ENCODE data around the gene ZDHHC11B. TPM values are rescaled to one million over a fixed set of nuclear protein-coding genes. Genes with fewer than 3 reads are reported as not detected.
"Not testable (repeated sequence)": the region's sequence is repeated elsewhere in the genome, so short reads cannot be mapped to it uniquely, and the experiment has no call there.

Gene ZDHHC11B
- polyA plus RNA-seq, 1 donor: 15.7 TPM

DNA sequence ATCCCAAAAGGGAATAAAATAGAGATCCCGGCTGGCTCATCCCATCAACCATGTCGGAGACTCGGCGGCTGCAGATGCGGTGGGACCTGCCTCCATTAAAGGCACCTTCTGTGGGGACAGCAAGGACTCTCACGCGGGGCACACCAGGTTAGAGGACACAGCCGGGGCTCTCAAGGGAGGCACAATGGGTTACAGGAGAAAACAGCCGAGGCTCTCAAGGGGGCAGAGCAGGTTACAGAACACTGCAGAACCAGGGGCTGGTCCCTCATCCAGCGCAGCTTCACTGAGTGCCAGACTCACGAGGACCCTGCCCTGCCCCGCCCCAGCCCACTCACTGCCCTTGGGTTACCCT, 98.4 kb downstream of the ZDHHC11B start:
- not testable (repeated sequence) for DNase-seq (ENCODE audit: low read depth)

DNA sequence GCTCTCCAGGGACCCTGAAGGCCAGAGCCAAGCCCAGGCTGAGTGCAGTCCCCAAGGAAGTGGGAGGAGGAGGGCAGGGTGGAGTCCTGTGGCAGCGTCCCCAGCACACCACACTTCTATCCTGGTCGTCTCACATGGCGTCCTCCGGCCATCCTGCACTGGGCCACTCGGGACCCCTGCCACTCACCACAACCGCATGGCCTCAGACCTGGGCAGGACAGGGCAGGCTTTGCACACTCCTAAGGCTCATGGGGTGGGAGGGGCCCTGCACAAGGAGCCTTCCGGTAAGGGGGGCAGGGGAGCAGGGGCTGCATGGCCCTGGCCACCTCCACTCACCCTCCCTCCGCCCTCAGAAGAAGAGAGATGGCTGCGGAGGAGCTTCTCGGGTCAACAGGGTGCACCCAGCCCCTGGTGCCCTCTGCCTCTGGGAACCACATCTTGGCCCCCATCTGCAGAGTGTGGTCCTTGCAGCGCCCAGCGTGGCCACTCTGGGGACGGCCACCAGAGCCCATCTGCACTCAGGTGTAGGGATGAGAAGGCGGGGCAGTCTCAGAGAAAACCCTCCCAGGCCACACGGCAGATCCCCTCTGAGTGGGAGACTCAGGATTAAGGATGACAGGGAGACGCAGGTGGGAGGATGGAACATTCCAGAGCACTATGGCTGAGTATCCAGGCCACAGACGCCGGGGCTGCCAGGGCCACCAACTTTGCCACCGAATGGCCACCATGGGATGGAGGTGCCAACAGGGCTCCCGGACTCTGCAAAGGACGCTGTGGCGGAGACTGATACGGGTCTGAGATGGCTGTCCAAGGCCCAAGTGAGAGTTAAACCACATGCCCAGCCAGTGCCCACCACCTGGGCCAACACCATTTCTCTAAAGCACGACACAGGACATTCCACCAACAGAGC, 99.0 kb downstream of the ZDHHC11B start:
- no peak for DNase-seq (ENCODE audit: low read depth)

DNA sequence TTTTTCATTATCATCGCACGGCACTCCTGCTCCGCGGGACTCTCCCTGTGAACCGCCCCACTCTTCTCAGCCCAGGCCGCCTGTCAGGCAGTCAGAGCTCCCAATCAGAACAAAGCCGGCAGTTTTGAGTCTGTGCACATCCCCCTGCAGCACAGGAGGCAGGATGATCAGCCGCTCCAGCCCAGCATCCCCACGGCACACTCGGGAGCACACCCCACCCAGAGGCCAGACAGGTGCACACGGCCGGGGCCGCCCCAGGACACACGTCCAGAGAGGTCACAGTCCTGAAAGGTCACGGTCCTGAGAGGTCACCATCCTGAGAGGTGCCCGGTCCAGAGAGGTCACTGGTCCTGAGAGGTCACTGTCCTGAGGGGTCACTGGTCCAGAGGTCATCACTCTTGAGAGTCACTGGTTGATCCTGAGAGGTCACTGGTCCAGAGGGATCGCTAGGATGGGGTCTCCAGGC, 99.7 kb downstream of the ZDHHC11B start:
- no peak for DNase-seq (ENCODE audit: low read depth)

DNA sequence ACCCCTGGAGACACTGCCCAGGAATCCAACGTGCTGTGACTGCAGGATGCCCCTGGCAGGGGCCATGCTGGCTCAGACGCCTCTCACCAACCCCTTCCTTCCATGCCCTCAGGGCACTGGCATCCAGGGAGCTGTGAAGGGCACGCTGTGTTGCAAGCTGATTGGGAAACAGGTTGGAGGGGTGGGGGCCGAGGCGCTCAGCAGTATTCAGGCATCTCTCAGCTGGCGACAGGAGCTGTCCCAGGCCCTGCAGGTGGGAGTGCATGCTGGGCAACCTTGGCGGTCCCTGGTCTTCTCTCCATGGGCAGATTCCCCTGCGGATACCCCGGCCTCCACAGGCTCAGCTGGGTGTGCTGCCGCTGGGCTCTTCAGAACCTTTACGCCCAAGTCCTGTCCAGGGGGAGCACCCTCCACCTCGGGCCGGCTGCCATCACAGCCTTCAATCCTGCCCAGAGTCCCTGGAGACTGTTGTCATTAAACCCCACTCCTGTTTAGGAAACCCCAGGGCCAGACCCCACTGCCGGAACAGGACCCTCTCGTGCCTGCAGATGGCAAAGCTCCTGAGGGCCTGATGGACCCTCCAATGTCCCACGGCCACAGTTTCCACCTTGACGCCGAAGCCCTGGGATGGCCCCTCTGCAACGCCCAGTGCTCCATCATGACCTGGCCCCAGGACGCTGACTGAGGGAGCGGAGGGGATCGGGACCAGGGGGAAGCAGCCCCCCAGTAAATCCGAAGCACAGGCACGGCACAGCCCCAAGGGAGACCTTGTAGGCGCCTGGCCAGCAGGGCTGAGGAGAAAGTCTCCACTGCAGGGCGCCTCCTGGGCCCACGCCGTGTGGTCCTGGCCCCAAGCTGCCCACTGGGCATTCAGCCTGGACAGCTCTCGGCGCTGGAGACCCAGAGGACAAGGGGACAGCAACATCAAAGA, 100.7 kb downstream of the ZDHHC11B start:
- no peak for DNase-seq (ENCODE audit: low read depth)

DNA sequence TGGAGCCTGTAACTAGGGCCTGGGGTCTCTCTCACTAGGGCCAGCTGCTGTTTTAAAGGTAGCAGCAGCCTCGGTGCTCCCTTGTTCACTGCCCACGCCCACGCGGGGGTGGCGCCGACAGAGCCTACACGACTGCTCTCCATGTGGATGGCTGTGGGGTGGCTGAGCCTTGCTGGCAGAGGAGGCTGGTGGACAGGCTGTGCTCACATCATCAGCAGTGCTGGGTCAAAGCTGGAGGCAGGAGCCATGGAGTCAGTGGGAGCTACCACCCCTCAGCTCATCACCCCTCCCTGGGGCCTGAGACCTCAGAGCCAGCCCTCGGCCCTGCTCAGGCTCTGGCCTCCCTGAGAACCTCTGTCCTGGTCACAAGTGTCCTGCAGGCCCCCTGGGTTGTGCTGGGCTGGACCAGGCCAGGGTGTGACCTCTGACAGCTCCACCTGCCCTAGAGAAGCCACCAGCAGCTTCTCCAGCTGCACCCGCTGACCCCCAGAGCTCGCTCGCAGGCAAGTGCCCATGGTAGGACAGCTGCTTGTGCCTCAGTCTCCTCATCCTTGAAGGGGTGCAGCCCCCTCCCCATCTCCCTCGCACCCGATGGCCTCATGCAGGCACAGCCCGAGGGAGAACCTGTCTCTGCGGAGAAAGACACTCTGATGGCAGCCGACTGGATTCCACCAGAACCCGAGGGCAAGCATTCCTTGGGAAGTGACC, 101.7 kb downstream of the ZDHHC11B start:
- not testable (repeated sequence) for DNase-seq (ENCODE audit: low read depth)

DNA sequence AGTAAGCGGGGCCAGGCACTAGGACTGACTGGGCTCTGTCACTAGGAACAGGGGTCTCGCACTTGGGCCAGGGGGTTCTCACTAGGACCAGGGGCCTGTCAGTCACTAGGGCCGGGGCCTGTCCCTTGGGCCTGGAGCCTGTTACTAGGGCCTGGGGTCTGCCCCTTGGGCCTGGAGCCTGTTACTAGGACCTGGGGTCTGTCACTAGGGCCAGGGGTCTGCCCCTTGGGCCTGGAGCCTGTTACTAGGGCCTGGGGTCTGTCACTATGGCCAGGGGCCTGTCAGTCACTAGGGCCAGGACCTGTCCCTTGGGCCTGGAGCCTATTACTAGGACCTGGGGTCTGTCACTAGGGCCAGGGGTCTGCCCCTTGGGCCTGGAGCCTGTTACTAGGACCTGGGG, 102.3 kb downstream of the ZDHHC11B start:
- not testable (repeated sequence) for DNase-seq (ENCODE audit: low read depth)

DNA sequence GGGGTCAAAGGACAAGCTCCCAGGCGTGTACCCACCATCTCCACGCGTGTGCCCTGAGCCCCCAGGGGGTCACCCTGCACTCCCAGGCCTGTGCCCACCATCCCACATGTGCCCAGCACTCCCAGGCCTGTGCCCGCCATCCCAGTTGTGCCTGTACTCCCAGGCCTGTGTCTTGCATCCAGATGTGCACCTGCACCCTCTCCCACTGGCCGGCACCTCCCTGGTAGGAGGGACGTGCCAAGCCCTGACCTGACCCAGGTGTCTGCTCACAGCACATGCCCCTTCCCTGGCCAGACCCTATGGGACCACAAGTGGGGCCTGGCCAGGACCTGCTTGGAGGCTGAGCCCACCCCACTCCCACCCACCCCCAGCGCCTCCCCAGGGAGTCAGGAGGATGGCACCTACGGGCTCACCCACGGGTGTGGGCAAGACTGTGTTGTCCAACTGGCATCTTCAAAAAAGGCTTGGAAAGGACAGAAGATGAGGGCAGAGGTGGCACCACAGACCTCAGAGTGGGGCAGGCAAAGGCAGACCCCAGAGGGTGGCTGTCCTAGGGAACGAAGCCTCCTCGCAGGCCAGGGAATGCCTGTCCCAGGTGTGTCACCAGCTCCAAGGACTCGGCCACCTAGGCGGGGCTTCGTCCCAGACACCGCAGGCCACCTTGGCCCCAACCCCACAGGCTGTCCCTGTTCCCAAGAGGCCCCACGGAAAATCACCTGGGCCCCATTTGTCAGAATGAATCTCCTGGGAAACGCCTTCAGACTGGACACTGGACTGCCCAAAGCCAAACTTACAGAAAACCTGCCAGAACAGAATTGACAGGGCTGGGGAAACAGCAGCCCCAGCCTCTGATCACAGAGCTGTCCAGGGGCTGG, 103.0 kb downstream of the ZDHHC11B start:
- DNase-seq (ENCODE audit: low read depth): not testable (repeated sequence)

DNA sequence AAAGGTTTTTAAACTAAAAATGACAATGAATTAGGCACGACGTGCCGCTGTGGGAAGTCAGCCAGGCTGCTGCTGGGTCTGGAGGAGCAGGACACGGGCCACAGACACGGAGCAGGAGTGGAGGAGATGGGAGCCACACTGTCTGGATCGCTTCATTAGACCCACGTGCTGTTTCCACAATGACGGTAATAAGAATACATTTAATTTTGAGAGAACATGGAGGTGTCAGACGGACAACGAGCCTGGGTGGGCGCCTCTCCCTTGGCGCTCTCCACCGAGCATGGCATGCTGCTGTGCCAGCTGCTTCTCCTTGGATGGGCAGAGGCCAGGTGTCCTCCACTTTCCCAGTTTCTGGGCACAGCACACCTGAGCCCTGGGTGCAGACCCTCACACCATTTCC, 103.7 kb downstream of the ZDHHC11B start:
- DNase-seq (ENCODE audit: low read depth): not testable (repeated sequence)

DNA sequence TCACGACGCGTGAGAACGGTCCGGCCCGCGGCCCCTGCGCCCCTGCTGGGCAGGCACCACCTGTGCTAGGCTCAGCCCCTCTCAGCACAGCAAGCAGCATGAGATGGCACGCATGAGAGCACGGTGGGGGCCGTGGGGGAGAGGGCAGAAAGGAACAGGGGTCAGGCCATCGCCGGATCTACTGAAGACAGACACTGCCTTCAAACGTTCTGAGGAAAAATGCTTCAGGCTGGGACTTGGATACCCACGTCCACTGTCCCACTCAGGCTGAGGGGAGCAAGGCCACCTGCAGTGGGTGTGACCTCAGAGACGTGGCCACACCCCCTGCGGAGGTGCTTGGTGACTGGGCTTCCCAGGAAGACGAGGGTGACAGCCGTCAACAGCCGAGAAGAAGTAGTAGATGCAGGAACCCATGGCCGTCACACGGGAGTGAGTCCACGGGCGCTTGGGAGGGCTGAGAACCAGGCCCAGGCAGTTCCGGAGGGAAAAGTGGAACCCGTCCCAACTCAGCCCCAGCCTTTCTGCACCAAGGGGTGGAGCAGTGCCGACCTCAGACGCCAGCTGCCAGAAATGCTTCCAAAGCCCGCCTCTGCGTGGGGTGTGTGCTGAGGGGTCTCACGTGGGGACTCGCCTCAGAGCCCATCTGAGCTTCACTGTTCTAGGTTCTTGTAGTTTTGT, 104.3 kb downstream of the ZDHHC11B start:
- DNase-seq (ENCODE audit: low read depth): not testable (repeated sequence)

DNA sequence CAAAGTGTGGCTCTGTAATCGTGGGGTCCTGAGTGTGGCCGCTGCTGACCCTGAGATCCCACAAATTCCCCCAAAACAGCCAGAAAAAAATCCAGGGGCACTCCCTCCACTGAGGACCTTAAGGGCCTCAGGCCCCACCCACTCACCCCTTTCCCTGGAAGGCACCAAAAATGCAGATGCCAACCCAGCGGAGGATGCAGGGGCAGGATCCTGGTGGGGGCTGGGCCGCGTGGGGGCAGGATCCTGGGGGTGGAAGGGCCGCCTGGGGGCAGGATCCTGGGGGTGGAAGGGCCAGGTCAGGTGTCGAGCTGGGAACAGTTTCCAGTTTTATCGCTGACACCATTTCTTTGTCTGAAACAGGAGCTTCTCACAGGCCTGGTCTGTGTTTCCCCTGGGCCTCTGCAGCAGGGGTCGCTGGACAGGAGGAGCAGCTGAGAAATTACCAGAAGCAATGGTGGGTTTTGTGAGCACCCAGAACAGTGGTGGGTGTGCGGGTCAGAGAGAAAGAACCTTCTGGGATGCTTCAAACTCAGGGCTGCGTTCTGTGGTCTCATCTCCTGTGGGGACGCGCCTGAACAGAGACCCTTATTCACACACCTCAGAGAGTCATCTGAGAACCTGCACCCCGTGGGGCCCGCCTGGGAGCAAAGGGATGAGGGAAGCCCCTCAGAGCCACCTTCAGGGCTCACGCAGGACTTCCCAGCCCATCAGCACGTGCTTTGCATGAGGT, 105.2 kb downstream of the ZDHHC11B start:
- not testable (repeated sequence) for DNase-seq (ENCODE audit: low read depth)

DNA sequence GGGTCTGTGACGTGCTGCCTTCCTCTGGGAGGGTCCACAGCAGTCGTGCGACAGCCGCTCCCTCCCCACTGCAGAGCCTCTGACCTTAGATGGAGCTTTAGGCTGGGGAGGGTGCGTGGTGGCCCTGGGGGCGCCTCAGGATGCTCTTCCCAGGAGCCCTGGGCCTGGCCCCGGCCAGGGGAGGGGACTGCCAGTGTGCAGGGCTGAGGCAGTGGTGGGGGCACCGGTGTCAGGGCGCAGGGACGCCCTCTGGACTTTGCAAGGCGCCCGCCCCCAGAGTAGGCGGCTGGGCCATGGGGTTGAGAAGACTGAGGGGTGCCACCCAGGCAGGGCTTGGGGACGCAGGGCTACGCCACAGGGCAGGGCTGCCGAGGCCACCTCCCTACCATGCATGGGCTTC, 106.0 kb downstream of the ZDHHC11B start:
- DNase-seq (ENCODE audit: low read depth): not testable (repeated sequence)

DNA sequence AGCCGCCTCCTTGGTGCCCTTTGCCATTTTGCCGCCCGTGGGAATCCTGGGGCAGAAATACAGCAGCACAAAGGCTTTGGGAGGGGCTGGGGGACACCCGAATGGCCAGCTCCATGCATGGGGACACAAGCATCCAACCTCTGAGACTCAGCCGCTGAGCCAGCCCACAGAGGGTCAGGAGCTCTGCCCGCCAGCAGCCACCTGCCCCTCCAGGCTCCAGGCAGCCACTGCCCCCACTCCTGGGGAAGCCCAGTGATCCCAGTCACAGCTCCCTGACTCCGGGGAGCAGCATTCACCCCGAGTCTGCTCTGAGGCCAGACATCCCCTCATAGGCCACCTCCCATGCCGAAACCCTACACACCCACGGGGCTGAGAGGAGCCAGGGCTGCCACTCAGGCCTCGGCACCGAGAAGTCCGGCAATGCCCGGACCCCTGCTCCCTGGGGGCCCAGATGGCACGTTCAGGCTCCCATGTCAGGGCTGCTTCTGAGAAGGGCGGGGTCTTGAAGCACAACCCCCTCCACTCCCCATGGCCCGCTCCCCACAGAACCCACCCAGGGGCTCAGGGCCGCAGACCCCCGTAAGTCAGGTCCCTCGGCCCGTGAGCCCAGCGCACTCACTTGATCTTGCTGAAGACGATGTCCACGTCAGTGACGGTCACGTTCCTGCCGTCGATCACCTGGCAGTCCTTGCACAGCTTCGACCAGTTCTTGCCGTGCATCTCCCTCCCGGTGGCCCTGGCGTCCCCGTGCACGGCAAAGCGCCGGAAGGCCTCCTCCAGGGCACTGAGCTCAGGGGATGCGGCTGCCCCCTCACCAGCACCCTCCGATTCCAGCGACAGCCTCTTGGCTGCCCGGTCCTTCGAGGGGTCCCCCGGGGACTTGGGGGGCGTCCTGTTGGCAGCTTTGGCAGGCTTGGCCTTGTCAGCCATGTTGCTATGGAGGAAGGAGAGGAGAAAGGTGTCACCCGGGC, 107.1 kb downstream of the ZDHHC11B start:
- no peak for DNase-seq (ENCODE audit: low read depth)

DNA sequence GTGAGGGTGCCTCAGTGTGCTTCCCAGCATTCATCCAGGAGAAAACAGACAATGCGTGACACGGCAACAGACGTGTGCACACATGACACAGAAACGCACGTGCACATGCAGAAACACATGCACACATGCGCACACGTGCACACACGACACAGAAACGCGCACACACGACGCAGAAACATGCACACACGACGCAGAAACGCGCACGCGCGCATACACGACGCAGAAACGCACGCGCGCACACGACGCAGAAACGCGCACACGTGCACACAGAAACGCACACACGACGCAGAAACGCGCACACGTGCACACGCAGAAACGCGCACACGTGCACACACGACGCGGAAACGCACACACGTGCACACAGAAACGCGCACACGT, 107.8 kb downstream of the ZDHHC11B start:
- no peak for DNase-seq (ENCODE audit: low read depth)

DNA sequence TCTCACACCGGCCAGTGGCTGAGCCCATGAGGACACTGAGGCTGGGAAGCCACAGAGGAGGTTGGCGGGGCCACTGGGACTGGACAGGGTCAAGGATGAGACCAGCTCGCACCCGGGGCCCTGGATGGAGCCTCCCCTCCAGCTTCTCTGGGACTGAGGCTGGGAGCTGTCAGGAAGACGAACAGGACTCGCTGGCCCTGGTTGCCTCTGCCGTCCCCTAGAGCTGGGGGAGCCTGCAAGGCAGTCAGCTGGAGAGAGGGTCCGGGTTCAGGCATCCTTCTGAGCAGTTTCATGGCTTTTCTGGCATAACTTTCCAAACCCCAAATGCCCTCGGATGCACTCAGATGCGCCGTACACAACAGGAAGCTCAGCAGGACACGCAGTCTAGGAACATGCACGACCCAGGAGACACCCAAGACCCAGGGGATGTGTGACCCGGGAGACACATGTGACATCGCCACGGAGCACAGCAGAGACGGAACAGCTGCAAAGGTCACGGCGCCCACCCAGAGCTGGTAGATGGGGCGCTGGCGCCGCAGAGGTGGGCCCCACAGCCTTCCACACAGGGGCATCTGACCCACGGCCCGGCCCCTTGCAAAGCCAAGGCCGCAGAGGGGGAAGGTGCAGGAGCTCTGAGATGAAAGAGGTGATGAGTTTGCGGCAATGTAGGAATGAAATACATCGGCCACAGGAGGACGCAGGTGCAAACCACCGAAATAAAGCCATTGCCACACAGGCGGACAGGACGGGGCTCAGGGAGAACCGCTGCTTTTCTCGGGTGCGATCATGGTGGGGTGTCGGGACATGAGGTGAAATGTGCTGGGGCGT, 108.4 kb downstream of the ZDHHC11B start:
- DNase-seq (ENCODE audit: low read depth): no peak

DNA sequence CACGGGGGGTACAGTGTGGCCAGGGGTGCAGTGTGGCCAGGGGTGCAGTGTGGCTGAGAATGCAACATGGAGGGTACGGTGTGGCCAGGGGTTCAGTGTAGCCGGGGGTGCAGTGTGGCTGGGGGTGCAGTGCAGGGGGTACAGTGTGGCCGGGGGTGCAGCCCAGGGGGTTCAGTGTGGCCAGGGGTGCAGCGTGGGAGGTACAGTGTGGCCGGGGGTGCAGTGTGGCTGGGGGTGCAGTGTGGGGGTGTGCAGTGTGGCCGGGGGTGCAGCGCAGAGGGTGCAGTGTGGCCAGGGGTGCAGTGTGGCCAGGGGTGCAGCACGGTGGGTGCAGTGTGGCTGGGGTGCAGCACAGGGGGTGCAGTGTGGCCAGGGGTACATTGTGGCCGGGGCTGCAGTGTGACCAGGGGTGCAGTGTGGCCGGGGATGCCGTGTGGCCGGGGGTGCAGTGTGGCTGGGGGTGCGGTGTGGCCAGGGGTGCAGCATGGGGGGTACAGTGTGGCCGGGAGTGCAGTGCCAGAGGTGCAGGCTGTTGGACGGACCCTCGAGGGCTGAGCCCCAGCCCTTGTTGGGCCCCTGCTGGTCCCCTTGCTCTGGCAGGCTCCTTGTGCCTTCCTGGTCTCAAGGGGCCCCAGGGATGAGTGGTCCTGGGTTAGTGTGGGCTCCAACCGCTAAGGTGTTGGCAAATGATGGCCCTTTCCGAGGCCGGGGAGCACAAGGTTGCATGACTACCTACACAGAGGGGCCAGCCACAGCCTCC, 109.2 kb downstream of the ZDHHC11B start:
- no peak for DNase-seq (ENCODE audit: low read depth)

DNA sequence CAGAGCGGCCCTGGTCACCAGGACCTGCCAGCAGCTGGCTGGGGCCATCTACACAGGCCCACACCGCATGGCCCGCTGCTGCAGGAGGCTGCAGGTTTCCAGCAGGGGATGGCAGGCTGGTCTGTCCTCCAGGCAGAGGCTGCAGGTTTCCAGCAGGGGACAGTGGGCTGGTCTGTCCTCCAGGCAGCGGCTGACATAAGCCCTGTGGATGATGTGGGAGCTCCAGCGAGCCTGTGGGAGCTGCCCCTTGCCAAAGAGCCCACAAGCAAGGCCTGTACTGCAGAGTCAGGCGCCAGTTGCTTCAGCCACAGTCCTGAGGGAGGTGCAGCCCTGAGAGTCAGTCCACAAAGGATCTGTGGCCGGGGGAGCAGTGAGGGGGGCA, 109.9 kb downstream of the ZDHHC11B start:
- no peak for DNase-seq (ENCODE audit: low read depth)

Data from forelimb muscle (tissue), 1 donor.